Motor neuron (in vitro differentiated cells): ENCODE measurements around the gene SLC39A11. TPM values are rescaled to one million over a fixed set of nuclear protein-coding genes. Genes with fewer than 3 reads are reported as not detected.
"Not testable (repeated sequence)": the region's sequence is repeated elsewhere in the genome, so short reads cannot be mapped to it uniquely, and the experiment has no call there.

Experiments used
- ATAC-seq, 8 experiments: fragments of 200-7000 bp; cut with Tn5 transposase; replicated peaks in 6 of 8; 2 replicates each; pipeline ENCODE4 v1.8.0; 2021; ENCODE audit warnings: mild to moderate bottlenecking in 8 of 8, moderate library complexity in 8 of 8
- H3K27ac ChIP-seq, 2 donors: fragments of 250-450 bp; sonication (Bioruptor Pico); 2 replicates each; pipeline ENCODE4 v1.9.0; 2021; ENCODE audit warnings: antibody characterized with exemption in 2 of 2, mild to moderate bottlenecking in 2 of 2, moderate library complexity in 1 of 2
- H3K4me1 ChIP-seq, 2 donors: fragments of 250-450 bp; sonication (Bioruptor Pico); replicated peaks in 1 of 2; 2 replicates each; pipeline ENCODE4 v1.6.1; 2021; ENCODE audit warnings: antibody characterized with exemption in 2 of 2, mild to moderate bottlenecking in 2 of 2, moderate library complexity in 1 of 2
- H3K4me3 ChIP-seq, 5 donors: fragments of 250-450 bp; sonication (Bioruptor Pico); 2 replicates each; pipeline ENCODE4 v1.9.0; 2021; ENCODE audit warnings: antibody characterized with exemption in 5 of 5, mild to moderate bottlenecking in 5 of 5, moderate library complexity in 4 of 5
- WGBS, 10 experiments: fragments of 450-650 bp; shearing (Covaris generic); methylation state at CpG; one replicate each; pipeline ENCODE4 v1.0.0; 2022; 5-methylcytosine and 5-hydroxymethylcytosine counted together
- in situ Hi-C, 9 experiments: fragments of 400-800 bp; cut with MboI; loops; one replicate each; pipeline ENCODE4 v1.15.0; 2021; ENCODE audit warnings: low sequenced_read_pairs in 9 of 9, low pct_unique_long_range_greater_than_20kb in 2 of 9; ENCODE audit not compliant: unreplicated experiment in 9 of 9
- total RNA-seq, 8 experiments: library from RNA; unstranded; fragments of 300-600 nt; gene quantifications; 2 replicates each; pipeline versions ENCODE4 v1.2.3 to v1.2.4, GENCODE V29; 2022

SLC39A11 gene
- total RNA-seq, 8 experiments from 2014 or later: 5.3 to 27.3 (median 10.8) TPM

GRCh38 chr17:72921347-72922054, 171.0 kb downstream of the SLC39A11 start:
- Histone ChIP-seq H3K27ac (no peak overlapping the region), H3K4me3 (no peak overlapping the region), H3K4me1 (peaks cover 3 to 16% of the 10 kb centered on the region in 2 donors)
- in situ Hi-C loops: no loop called here
- 3 to 100% (median 74%) methylated on average over 2 to 5 of the region's 5 CpGs; no CpG with 5 or more reads in 1 of the 10 experiments for WGBS, 10 experiments
- peak in 6 of 8 experiments; percentile 30 to 93 (median 88) for ATAC-seq

- 71 to 80% methylated on average over 1 of the region's 2 CpGs; no CpG with 5 or more reads in 8 of the 10 experiments for WGBS, 10 experiments
- H3K4me3 ChIP-seq: no peak overlapping the region
- in situ Hi-C loops: no loop called here
- no peak overlapping the region for H3K27ac ChIP-seq
- peaks cover 5 to 8% of the 10 kb centered on the region in 2 donors for H3K4me1 ChIP-seq
- no peak for ATAC-seq
Measured at GRCh38 chr17:72920513-72920912, 172.0 kb downstream of the SLC39A11 start.

GRCh38 chr17:72916991-72917390, 175.5 kb downstream of the SLC39A11 start:
- Histone ChIP-seq H3K4me3 (no peak overlapping the region), H3K4me1 (peaks cover 5 to 7% of the 10 kb centered on the region in 2 donors), H3K27ac (no peak overlapping the region)
- ATAC-seq: no peak
- in situ Hi-C loops: no loop called here
- WGBS, 10 experiments: 80 to 100% (median 98%) methylated on average over 1 to 7 of the region's 8 CpGs; no CpG with 5 or more reads in 3 of the 10 experiments

- 20 to 90% (median 71%) methylated on average over 1 to 7 of the region's 10 CpGs; no CpG with 5 or more reads in 4 of the 10 experiments for WGBS, 10 experiments
- in situ Hi-C loops: no loop called here
- H3K4me3 ChIP-seq: no peak overlapping the region
- H3K4me1 ChIP-seq: peaks cover 0 to 5% of the 10 kb centered on the region in 2 donors
- peak in 1 of 8 experiments; percentile 29 for ATAC-seq
- H3K27ac ChIP-seq: no peak overlapping the region
Measured at GRCh38 chr17:72915625-72916081, 176.8 kb downstream of the SLC39A11 start.

- WGBS, 10 experiments: 80 to 100% (median 95%) methylated on average over 2 to 5 of the region's 5 CpGs
- in situ Hi-C loops: no loop called here
- peaks cover 0 to 5% of the 10 kb centered on the region in 2 donors for H3K4me1 ChIP-seq
- no peak for ATAC-seq
- H3K27ac ChIP-seq: no peak overlapping the region
- no peak overlapping the region for H3K4me3 ChIP-seq
Measured at GRCh38 chr17:72913142-72913682, 179.3 kb downstream of the SLC39A11 start.

GRCh38 chr17:72906306-72906705, 186.2 kb downstream of the SLC39A11 start:
- WGBS, 10 experiments: 60 to 100% (median 100%) methylated on average over 1 of the region's 3 CpGs; no CpG with 5 or more reads in 7 of the 10 experiments

GRCh38 chr17:72903522-72903921, 189.0 kb downstream of the SLC39A11 start:
- in situ Hi-C loops: no loop called here
- 6 to 70% (median 25%) methylated on average over 2 to 4 of the region's 4 CpGs; no CpG with 5 or more reads in 3 of the 10 experiments for WGBS, 10 experiments
- Histone ChIP-seq H3K4me3 (no peak overlapping the region), H3K4me1 (peaks cover 22 to 24% of the 10 kb centered on the region in 2 donors), H3K27ac (no peak overlapping the region)
- peak in 6 of 8 experiments; percentile 16 to 67 (median 34) for ATAC-seq

More at GRCh38 chr17:72906306-72906705, 186.2 kb downstream of the SLC39A11 start:
- in situ Hi-C loops: no loop called here
- Histone ChIP-seq H3K4me1 (peaks cover 7 to 13% of the 10 kb centered on the region in 2 donors), H3K27ac (no peak overlapping the region), H3K4me3 (no peak overlapping the region)
- no peak for ATAC-seq

- peaks cover 22 to 24% of the 10 kb centered on the region in 2 donors for H3K4me1 ChIP-seq
- no peak overlapping the region for H3K4me3 ChIP-seq
- no peak for ATAC-seq
- H3K27ac ChIP-seq: no peak overlapping the region
- WGBS, 10 experiments: 100% methylated on average over 1 to 2 of the region's 3 CpGs; no CpG with 5 or more reads in 7 of the 10 experiments
- in situ Hi-C loops: no loop called here
Measured at GRCh38 chr17:72901657-72902056, 190.8 kb downstream of the SLC39A11 start.

- H3K4me1 ChIP-seq: peaks cover 22 to 24% of the 10 kb centered on the region in 2 donors
- peak in 5 of 8 experiments; percentile 76 to 87 (median 79) for ATAC-seq
- H3K4me3 ChIP-seq: no peak overlapping the region
- 0 to 93% (median 43%) methylated on average over 1 to 7 of the region's 9 CpGs; no CpG with 5 or more reads in 1 of the 10 experiments for WGBS, 10 experiments
- peak overlapping the region; percentile 12 to 53 for H3K27ac ChIP-seq
- in situ Hi-C loops: no loop called here
Measured at GRCh38 chr17:72901083-72901482, 191.4 kb downstream of the SLC39A11 start.

- peaks cover 22 to 24% of the 10 kb centered on the region in 2 donors for H3K4me1 ChIP-seq
- in situ Hi-C loops: no loop called here
- H3K27ac ChIP-seq: peak overlapping the region in 1 of 2 donors; percentile 53
- H3K4me3 ChIP-seq: no peak overlapping the region
- peak in 5 of 8 experiments; percentile 54 to 73 (median 69) for ATAC-seq
- 27 to 83% (median 54%) methylated on average over 1 to 6 of the region's 6 CpGs for WGBS, 10 experiments
Measured at GRCh38 chr17:72900654-72900971, 191.9 kb downstream of the SLC39A11 start.

- in situ Hi-C loops: no loop called here
- peak in 1 of 8 experiments; percentile 4 for ATAC-seq
- 14 to 100% (median 53%) methylated on average over 1 to 4 of the region's 9 CpGs; no CpG with 5 or more reads in 5 of the 10 experiments for WGBS, 10 experiments
- Histone ChIP-seq H3K4me3 (no peak overlapping the region), H3K27ac (no peak overlapping the region), H3K4me1 (peaks cover 19 to 23% of the 10 kb centered on the region in 2 donors)
Measured at GRCh38 chr17:72898725-72899124, 193.8 kb downstream of the SLC39A11 start.

GRCh38 chr17:72896288-72896687, 196.2 kb downstream of the SLC39A11 start:
- H3K27ac ChIP-seq, H3K4me3 ChIP-seq, in situ Hi-C loops, ATAC-seq: not testable (repeated sequence)
- peaks cover 9 to 17% of the 10 kb centered on the region in 2 donors for H3K4me1 ChIP-seq
- 33 to 100% (median 80%) methylated on average over 1 to 7 of the region's 7 CpGs for WGBS, 10 experiments

- in situ Hi-C loops: no loop called here
- Histone ChIP-seq H3K27ac (no peak overlapping the region), H3K4me1 (no peaks in the 10 kb centered on the region), H3K4me3 (no peak overlapping the region)
- WGBS, 10 experiments: 83 to 100% (median 98%) methylated on average over 1 to 2 of the region's 2 CpGs; no CpG with 5 or more reads in 2 of the 10 experiments
- ATAC-seq: no peak
Measured at GRCh38 chr17:72891627-72892026, 200.9 kb downstream of the SLC39A11 start.
